Ishikawa (cell line): ENCODE data around the gene DISP2.

Experiments
- CREB1 ChIP-seq: IDR thresholded peaks from 2 replicates; pipeline ENCODE4 v1.6.1; 2012; ENCODE audit warnings: low read depth
- EP300 ChIP-seq: IDR thresholded peaks from 2 replicates; pipeline ENCODE4 v1.6.1; 2012; ENCODE audit warnings: borderline replicate concordance
- RAD21 ChIP-seq: IDR thresholded peaks from 2 replicates; pipeline ENCODE4 v1.6.1; 2012; ENCODE audit warnings: low read depth
- TAF1 ChIP-seq: IDR thresholded peaks from 2 replicates; pipeline ENCODE4 v1.6.1; 2012; ENCODE audit warnings: low read depth, mild to moderate bottlenecking

- TF ChIP-seq CREB1 (peak; percentile 22; the same call in 1 of the 2 replicates), TAF1 (no peak), RAD21 (peak; percentile 43), EP300 (no peak)
Observed at GRCh38 chr15:40367686-40368611, 9.9 kb downstream of the DISP2 start.
